Fibroblast of skin of abdomen (primary cell): ENCODE results near the gene FBXW9.
"Not testable (repeated sequence)": the region's sequence is repeated elsewhere in the genome, so short reads cannot be mapped to it uniquely, and the experiment has no call there.

Experiments used
- DNase-seq: peaks from one replicate; pipeline ENCODE4 v3.0.0-alpha.2; 2013

Gene FBXW9

GRCh38 chr19:12715102-12715501 is 18.7 kb upstream of the FBXW9 start:
- DNase-seq = no peak

GRCh38 chr19:12713304-12713703 is 16.9 kb upstream of the FBXW9 start:
- not testable (repeated sequence) for DNase-seq

GRCh38 chr19:12712077-12712476 is 15.6 kb upstream of the FBXW9 start:
- not testable (repeated sequence) for DNase-seq

DNA sequence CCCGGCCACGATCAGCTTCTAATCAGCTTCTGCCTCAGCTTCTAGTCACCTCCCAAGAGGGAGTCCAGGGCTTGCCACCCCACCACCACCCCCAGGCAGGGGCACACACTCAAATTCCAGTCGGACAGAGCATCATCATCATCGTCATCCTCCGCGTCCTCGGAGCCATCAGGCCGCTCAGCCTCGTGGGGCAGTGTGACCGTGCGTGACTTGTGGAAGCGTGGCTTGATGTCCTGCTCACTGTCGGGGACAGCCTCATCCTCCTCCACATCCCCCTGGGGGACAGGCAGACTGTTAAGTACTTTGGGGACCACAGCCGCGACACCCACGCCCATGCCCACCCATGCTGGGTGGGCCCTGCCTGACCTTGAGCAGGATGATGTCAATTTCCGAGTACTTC is 14.8 kb upstream of the FBXW9 start:
- DNase-seq = no peak

- no peak for DNase-seq
These were observed 12.2 kb upstream of the FBXW9 start for GRCh38 chr19:12708641-12709040.

- DNase-seq = no peak
These were observed 9.9 kb upstream of the FBXW9 start for GRCh38 chr19:12706332-12706718.

GRCh38 chr19:12705654-12706331 is 9.4 kb upstream of the FBXW9 start:
- DNase-seq = no peak

- no peak for DNase-seq
These were observed 8.7 kb upstream of the FBXW9 start for GRCh38 chr19:12705169-12705568.

DNA sequence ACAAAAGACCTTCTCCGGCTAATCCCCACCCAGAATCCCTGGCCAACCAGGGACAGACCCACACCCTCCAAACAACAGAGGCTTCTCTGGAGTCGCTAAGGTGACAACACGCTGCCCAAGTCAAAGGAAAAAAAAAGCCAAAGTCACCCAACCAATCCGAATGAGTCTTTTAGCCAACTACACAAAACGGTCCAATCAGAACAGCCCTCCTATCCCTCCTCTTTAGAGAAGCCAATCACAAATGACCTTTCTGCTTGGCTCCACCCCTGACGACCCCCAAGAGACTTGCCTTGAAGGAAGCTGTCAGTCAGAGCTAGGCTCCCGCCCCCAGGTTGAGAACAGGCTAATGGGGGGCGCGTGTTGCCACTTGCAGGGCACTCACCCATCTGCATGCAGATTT is 6.6 kb upstream of the FBXW9 start:
- DNase-seq = peak; percentile 31

DNA sequence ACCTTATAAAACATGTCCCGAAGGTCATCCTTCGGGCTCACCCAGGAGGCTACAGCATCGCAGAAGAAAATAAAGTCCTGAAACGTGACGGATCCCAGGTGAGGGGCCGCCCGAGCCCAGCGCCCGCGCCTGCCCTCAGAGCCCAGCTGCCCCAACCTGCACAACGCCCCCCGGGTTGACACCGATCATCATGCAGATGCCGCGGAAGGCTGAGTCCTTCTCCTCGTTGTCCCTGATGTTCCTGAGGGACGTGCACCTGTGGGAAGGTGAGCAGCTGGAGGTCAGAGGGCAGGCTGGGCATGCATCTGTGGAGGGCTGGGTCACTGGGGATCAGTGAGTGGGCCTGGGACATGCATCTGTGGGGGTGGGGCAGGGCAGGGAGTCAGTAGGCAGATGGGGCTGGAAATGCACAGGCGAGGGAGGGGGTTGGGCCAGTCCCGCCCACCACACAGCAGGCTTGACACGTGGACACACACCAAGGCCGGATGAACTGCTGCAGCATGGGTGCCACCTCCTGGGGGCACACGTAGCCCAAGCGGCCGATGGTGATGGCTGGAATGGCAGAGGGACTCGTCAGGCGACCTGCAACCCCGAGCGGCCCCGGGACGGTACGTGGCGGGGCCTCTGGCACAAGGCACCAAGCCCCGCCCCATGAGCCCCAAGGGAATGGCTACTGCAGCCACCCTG is 5.3 kb upstream of the FBXW9 start:
- no peak for DNase-seq

DNA sequence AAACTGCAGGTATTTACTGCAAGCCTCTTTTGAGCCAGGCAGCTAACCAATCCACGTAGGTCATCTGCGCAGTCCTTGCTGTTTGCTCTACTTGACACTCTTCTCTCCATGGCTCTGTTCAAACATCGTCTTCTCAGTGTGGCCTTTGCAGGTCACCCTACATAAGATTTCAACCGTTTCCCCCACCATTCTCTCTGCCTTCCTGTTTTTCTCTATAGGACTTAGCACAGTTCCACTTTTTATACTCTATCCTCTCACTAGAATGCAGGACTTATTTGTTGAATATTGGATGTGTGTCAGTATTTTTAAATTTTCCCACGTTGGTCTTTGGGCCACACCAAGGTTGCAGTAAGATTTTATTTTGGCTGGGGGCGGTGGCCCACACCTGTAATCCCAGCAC is 1.7 kb upstream of the FBXW9 start:
- no peak for DNase-seq

- DNase-seq = not testable (repeated sequence)
These were observed 994 bp upstream of the FBXW9 start for GRCh38 chr19:12697425-12697824.

- DNase-seq = no peak
These were observed 450 bp downstream of the FBXW9 start for GRCh38 chr19:12695997-12696365.

DNA sequence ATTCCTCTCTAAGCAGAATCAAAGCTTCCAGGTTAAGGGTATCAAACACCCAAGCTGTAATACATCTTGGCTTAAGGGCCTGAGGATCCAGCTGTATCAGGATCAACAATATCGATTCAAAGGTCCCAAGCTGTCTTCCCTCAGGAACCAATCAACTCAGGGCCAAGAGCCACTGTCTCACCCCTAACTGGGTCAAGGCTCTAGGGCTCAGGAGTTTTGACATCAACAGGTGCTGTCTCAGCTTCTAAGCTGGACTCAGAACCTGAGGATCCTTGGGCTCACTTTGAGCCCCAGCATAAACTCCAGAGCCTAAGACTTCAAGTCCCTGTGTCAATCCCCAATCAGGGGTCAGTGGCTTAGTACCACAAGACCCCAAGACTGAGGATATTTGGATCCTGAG is 917 bp downstream of the FBXW9 start:
- no peak for DNase-seq

- DNase-seq = no peak
These were observed 1.3 kb downstream of the FBXW9 start for GRCh38 chr19:12695096-12695495.

DNA sequence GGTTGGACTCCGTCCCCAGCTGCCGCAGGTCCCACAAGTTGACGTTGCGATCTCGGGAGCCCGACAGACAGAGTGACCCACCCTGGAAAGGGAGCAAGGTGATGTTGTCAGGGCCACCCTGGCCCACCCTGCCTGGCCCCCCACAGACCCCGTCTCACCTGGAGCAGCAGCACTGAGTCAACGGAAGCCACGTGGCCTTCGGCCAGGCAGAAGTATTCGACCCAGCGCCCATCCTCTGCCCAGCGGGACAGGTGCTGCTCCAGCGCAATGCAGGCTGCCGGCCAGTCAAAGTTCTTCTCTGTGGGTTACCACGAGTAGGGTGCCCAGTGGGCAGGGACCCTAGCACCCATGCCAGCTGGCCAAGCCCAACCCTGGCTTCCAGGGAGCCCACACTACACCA is 1.8 kb downstream of the FBXW9 start:
- DNase-seq = no peak

- DNase-seq = no peak
These were observed 3.5 kb downstream of the FBXW9 start for GRCh38 chr19:12692960-12693359.

DNA sequence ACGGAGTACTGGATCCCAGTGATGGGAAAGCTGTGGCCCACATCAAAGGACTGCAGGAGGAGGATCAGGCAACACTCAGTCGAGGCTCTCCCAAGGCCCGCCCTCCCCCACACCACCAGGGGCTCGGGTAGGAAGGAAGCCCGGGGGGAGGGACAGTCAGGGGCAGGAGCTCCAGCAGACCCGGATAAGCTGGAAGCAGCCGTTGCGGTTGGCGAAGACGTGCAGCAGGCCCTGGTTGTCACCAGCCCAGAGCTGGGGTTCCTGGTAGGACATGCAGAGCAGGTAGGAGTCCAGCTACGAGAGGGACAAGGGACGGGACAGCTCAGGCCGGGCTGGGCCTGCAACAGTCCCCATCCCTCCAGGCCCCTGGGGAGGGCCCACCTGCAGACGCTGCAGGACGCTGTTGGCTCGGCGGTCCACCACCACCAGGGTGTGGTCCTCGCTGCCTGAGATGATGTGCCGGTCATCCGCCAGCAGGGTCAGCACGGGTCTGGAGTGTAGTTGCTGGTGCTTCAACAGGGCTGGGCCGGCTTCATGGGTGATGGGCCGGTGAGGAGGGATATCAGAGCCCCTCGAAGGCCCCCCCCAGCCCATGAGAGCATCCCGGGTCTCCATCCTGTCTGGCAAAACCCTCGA is 6.7 kb downstream of the FBXW9 start:
- DNase-seq = no peak

GRCh38 chr19:12689012-12689411 is 7.4 kb downstream of the FBXW9 start:
- no peak for DNase-seq

- no peak for DNase-seq
These were observed 8.8 kb downstream of the FBXW9 start, which contains the start of gene GNG14 for GRCh38 chr19:12687496-12688196. GNG14 (plus strand) TSS chr19:12687998; CDS start chr19:12688049, 51 bp downstream.

- no peak for DNase-seq
These were observed 10.6 kb downstream of the FBXW9 start for GRCh38 chr19:12685831-12686230.

- DNase-seq = peak; percentile 98
These were observed 15.1 kb downstream of the FBXW9 start, which contains the start of gene DHPS for GRCh38 chr19:12681074-12681987. DHPS (minus strand) TSS chr19:12681880; CDS start chr19:12681766, 114 bp downstream.
